ENCODE results near the gene DPYSL3.

DPYSL3 gene

GRCh38 chr5:147398860-147399259 is 111.0 kb downstream of the DPYSL3 start:
- in situ Hi-C loops (cut with MboI; ENCODE audit: low sequenced_read_pairs, unreplicated experiment) = no loop called here
- no peak for DNase-seq (ENCODE audit: low spot score)

DNA sequence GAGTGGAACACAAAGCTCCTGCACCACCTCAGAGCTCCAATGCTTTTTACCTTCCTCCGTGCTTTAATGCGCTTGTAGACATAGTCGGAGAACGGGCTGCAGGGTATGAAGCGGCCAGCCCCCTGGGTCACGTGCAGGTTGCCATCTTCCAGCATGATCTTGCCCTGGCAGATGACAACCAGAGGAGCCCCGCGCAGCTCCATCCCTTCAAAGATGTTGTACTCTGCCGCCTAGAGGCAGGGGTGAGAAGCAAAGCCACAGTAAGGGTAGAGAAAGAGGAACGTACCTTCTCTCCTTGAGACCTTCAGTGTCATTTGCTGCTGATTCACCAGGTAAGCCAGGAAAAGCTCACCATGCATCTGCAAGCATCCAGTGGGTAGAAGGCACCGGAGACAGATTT is 112.3 kb downstream of the DPYSL3 start:
- no peak for DNase-seq (ENCODE audit: low spot score)
- TF ChIP-seq, protein P1, sequence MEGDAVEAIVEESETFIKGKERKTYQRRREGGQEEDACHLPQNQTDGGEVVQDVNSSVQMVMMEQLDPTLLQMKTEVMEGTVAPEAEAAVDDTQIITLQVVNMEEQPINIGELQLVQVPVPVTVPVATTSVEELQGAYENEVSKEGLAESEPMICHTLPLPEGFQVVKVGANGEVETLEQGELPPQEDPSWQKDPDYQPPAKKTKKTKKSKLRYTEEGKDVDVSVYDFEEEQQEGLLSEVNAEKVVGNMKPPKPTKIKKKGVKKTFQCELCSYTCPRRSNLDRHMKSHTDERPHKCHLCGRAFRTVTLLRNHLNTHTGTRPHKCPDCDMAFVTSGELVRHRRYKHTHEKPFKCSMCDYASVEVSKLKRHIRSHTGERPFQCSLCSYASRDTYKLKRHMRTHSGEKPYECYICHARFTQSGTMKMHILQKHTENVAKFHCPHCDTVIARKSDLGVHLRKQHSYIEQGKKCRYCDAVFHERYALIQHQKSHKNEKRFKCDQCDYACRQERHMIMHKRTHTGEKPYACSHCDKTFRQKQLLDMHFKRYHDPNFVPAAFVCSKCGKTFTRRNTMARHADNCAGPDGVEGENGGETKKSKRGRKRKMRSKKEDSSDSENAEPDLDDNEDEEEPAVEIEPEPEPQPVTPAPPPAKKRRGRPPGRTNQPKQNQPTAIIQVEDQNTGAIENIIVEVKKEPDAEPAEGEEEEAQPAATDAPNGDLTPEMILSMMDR (IDR thresholded peaks at IDR 0.05; ENCODE audit: borderline replicate concordance, control extremely low read depth, extremely low read depth, insufficient read depth, missing control alignments) = no peak
- in situ Hi-C loops (cut with MboI; ENCODE audit: low sequenced_read_pairs, unreplicated experiment) = no loop called here

More at GRCh38 chr5:147398860-147399259, 111.0 kb downstream of the DPYSL3 start:
- TF ChIP-seq, protein P1 (IDR thresholded peaks at IDR 0.05; ENCODE audit: borderline replicate concordance, control extremely low read depth, extremely low read depth, insufficient read depth, missing control alignments) = no peak

GRCh38 chr5:147396070-147396823 is 113.6 kb downstream of the DPYSL3 start:
- TF ChIP-seq, protein P1 (IDR thresholded peaks at IDR 0.05; ENCODE audit: borderline replicate concordance, control extremely low read depth, extremely low read depth, insufficient read depth, missing control alignments) = no peak
- DNase-seq (ENCODE audit: low spot score) = no peak
- in situ Hi-C loops (cut with MboI; ENCODE audit: low sequenced_read_pairs, unreplicated experiment) = no loop called here

GRCh38 chr5:147393874-147394672 is 115.8 kb downstream of the DPYSL3 start:
- in situ Hi-C loops (cut with MboI; ENCODE audit: low sequenced_read_pairs, unreplicated experiment) = no loop called here
- TF ChIP-seq, protein P1 (IDR thresholded peaks at IDR 0.05; ENCODE audit: borderline replicate concordance, control extremely low read depth, extremely low read depth, insufficient read depth, missing control alignments) = no peak
- no peak for DNase-seq (ENCODE audit: low spot score)

- DNase-seq (ENCODE audit: low spot score) = no peak
- in situ Hi-C loops (cut with MboI; ENCODE audit: low sequenced_read_pairs, unreplicated experiment) = no loop called here
- TF ChIP-seq, protein P1 (IDR thresholded peaks at IDR 0.05; ENCODE audit: borderline replicate concordance, control extremely low read depth, extremely low read depth, insufficient read depth, missing control alignments) = no peak
Observed at GRCh38 chr5:147391781-147392180, 118.1 kb downstream of the DPYSL3 start.

GRCh38 chr5:147390654-147391225 is 119.1 kb downstream of the DPYSL3 start:
- DNase-seq (ENCODE audit: low spot score) = no peak
- in situ Hi-C loops (cut with MboI; ENCODE audit: low sequenced_read_pairs, unreplicated experiment) = no loop called here
- TF ChIP-seq, protein P1 (IDR thresholded peaks at IDR 0.05; ENCODE audit: borderline replicate concordance, control extremely low read depth, extremely low read depth, insufficient read depth, missing control alignments) = no peak

Data from GM13976 (cell line).